Nephron (organoid): ENCODE measurements around the gene USP53.
"Not testable (repeated sequence)": the region's sequence is repeated elsewhere in the genome, so short reads cannot be mapped to it uniquely, and the experiment has no call there.

Source experiments
- H3K27ac Mint-ChIP-seq, 3 experiments: 2 replicates each; pipeline ENCODE4 v1.8.0; 2020; ENCODE audit warnings: mixed read lengths in 3 of 3, mild to moderate bottlenecking in 2 of 3, moderate library complexity in 1 of 3
- H3K27me3 Mint-ChIP-seq: 2 replicates; pipeline ENCODE4 v1.8.0; 2021; ENCODE audit warnings: low read depth, mild to moderate bottlenecking, moderate library complexity, mixed read lengths
- H3K36me3 Mint-ChIP-seq: 2 replicates; pipeline ENCODE4 v1.8.0; 2020; ENCODE audit warnings: low read depth, mixed read lengths
- H3K4me1 Mint-ChIP-seq: 2 replicates; pipeline ENCODE4 v1.8.0; 2020; ENCODE audit warnings: mixed read lengths
- H3K4me3 Mint-ChIP-seq, 3 experiments: 2 replicates each; pipeline ENCODE4 v1.8.0; 2020; ENCODE audit warnings: mild to moderate bottlenecking in 3 of 3, mixed read lengths in 3 of 3, moderate library complexity in 2 of 3
- H3K9me3 Mint-ChIP-seq: 2 replicates; pipeline ENCODE4 v1.8.0; 2020; ENCODE audit warnings: mixed read lengths
- CTCF ChIP-seq, 3 experiments: fragments of 200-600 bp; sonication (generic); IDR thresholded peaks; one replicate each; pipeline ENCODE4 v1.5.0; 2021; ENCODE audit warnings: antibody characterized with exemption in 3 of 3; ENCODE audit not compliant: unreplicated experiment in 3 of 3

USP53 gene

GRCh38 chr4:119261986-119262385 is 49.5 kb downstream of the USP53 start:
- no peak overlapping the region for H3K4me3 Mint-ChIP-seq
- no peaks in the 10 kb centered on the region for H3K9me3 Mint-ChIP-seq
- peaks cover 57% of the 10 kb centered on the region for H3K36me3 Mint-ChIP-seq
- H3K4me1 Mint-ChIP-seq: no peaks in the 10 kb centered on the region
- H3K27me3 Mint-ChIP-seq: no peaks in the 10 kb centered on the region
- no peak overlapping the region for H3K27ac Mint-ChIP-seq
- TF ChIP-seq CTCF (IDR thresholded peaks at IDR 0.05; ENCODE audit: unreplicated experiment in 3 of 3): no peak

GRCh38 chr4:119264743-119265142 is 52.2 kb downstream of the USP53 start:
- Mint-ChIP-seq H3K27ac (no peak overlapping the region), H3K4me1 (no peaks in the 10 kb centered on the region), H3K27me3 (no peaks in the 10 kb centered on the region), H3K36me3 (peaks cover 32% of the 10 kb centered on the region), H3K4me3 (no peak overlapping the region), H3K9me3 (no peaks in the 10 kb centered on the region)
- no peak for TF ChIP-seq CTCF (IDR thresholded peaks at IDR 0.05; ENCODE audit: unreplicated experiment in 3 of 3)

- H3K4me3 Mint-ChIP-seq: no peak overlapping the region
- no peaks in the 10 kb centered on the region for H3K4me1 Mint-ChIP-seq
- H3K27me3 Mint-ChIP-seq: no peaks in the 10 kb centered on the region
- peaks cover 35% of the 10 kb centered on the region for H3K36me3 Mint-ChIP-seq
- no peak for TF ChIP-seq CTCF (IDR thresholded peaks at IDR 0.05; ENCODE audit: unreplicated experiment in 3 of 3)
- no peaks in the 10 kb centered on the region for H3K9me3 Mint-ChIP-seq
- H3K27ac Mint-ChIP-seq: no peak overlapping the region
Observed at GRCh38 chr4:119266153-119266552, 53.6 kb downstream of the USP53 start.

GRCh38 chr4:119268466-119268865 is 56.0 kb downstream of the USP53 start:
- TF ChIP-seq CTCF (IDR thresholded peaks at IDR 0.05; ENCODE audit: unreplicated experiment in 3 of 3): no peak
- H3K27ac Mint-ChIP-seq: peak overlapping the region in 1 of 3 experiments; percentile 7
- H3K4me1 Mint-ChIP-seq: no peaks in the 10 kb centered on the region
- peaks cover 3% of the 10 kb centered on the region for H3K9me3 Mint-ChIP-seq
- H3K36me3 Mint-ChIP-seq: peaks cover 53% of the 10 kb centered on the region
- no peaks in the 10 kb centered on the region for H3K27me3 Mint-ChIP-seq
- no peak overlapping the region for H3K4me3 Mint-ChIP-seq

- H3K27ac Mint-ChIP-seq: peak overlapping the region in 2 of 3 experiments; percentile 14 to 28
- peaks cover 3% of the 10 kb centered on the region for H3K9me3 Mint-ChIP-seq
- no peaks in the 10 kb centered on the region for H3K4me1 Mint-ChIP-seq
- H3K4me3 Mint-ChIP-seq: no peak overlapping the region
- no peak for TF ChIP-seq CTCF (IDR thresholded peaks at IDR 0.05; ENCODE audit: unreplicated experiment in 3 of 3)
- H3K36me3 Mint-ChIP-seq: peaks cover 47% of the 10 kb centered on the region
- no peaks in the 10 kb centered on the region for H3K27me3 Mint-ChIP-seq
Observed at GRCh38 chr4:119271361-119272085, 59.0 kb downstream of the USP53 start.

GRCh38 chr4:119279541-119279940 is 67.0 kb downstream of the USP53 start:
- H3K27me3 Mint-ChIP-seq, H3K4me3 Mint-ChIP-seq, H3K4me1 Mint-ChIP-seq, H3K9me3 Mint-ChIP-seq, H3K27ac Mint-ChIP-seq: not testable (repeated sequence)
- peaks cover 26% of the 10 kb centered on the region for H3K36me3 Mint-ChIP-seq

- not testable (repeated sequence) for H3K27me3 Mint-ChIP-seq, H3K9me3 Mint-ChIP-seq, H3K27ac Mint-ChIP-seq, H3K4me3 Mint-ChIP-seq, H3K4me1 Mint-ChIP-seq
- H3K36me3 Mint-ChIP-seq: peaks cover 26% of the 10 kb centered on the region
Observed at GRCh38 chr4:119279945-119280344, 67.4 kb downstream of the USP53 start.
